ENCODE data around the gene SPIN1. TPM values are rescaled to one million over a fixed set of nuclear protein-coding genes. Genes with fewer than 3 reads are reported as not detected.
"Not testable (repeated sequence)": the region's sequence is repeated elsewhere in the genome, so short reads cannot be mapped to it uniquely, and the experiment has no call there.

SPIN1 gene
- total RNA-seq, result 10 to 100 TPM; 57.5 to 70.4 TPM
- long read RNA-seq, full-length matches to known transcripts, result 14 of 43 reads
- long read RNA-seq, partial matches to known transcripts, result 1 of 43 reads
- long read RNA-seq, other reads (novel, unspliced or antisense), result 28 of 43 reads

DNA sequence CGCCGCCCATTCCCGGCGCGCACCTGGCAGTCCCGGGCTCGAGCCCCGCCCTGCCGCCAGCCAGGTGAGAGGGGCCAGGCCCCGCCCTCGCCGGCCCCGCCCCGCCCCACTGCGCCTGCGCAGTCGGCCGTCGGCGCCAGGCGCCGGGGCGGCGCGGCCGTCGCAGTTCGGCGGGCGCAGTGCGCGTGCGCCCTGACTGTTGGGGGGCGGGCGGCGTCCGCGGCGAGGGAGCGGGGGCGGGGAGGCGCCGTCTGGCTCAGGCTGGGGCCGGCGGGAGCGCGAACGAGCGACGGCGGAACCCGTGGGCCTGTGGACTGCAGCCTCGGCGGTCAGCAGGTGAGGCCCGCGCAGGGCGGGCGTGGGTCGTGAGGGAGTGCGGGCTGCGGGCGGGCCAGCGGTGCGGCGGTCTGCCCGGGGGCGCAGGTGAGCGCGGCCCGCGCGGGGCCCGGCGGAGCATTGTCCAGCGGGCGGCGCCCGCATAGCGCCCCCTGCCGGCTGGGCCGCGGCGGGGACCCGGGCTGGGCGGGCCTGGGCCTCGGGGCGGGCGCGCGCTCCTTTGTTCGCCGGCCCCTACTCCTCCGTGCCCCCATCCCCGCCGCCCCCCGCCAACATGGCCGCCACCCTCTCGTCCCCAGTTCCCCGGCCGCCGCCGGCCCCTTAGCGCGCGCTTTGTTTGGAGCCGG lies at the start of gene SPIN1:
Gene SPIN1 (plus strand): TSS at position 242 of the 683 bp plus-strand sequence. CDS start 38,096 bp downstream, outside the sequence.
- DNase-seq (peak; percentile 65 to 89), ATAC-seq (peak; percentile 81)
- intact Hi-C loops (cut with DNase I, micrococcal nuclease), result no loop called here

DNA sequence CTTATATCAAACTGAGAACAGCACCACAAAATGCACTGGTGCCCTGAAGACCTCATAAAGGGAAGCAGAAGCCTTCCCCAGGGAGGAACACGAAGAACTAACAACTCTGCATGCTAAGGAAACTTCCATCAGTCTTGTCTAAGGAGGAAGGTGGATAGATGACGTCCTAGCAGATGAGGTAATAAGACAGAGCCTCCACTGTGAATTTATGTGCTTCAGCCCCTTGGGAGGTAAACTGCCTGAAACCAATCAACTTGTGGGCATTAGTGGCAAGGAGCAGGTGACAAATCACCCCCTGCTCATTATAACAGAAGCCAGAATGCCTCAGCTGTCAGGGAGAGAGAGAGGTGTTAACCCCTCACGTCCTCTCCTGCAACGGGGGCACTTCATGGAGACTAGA lies 48.9 kb upstream of the SPIN1 start:
- ATAC-seq, result no peak
- intact Hi-C loops (cut with DNase I, micrococcal nuclease), result no loop called here
- DNase-seq, result no peak

DNA sequence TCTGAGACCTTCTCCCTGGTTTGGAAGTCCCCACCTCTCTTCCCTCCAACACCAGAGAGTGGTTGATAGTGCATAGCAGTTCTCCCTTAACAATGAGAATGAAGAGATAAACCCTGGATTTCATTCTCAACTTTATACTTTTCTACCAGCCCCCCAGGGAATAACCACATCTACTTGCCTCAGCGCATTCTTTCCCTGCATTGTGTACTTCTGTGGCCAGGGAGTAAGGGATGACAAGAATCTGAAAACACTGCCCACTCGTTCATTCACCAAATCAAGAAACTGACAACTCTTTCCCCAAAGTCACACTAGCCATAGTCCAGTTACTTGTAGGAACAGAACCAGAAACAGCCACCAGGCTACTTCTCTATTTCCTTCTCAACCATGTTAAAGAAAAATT lies 46.0 kb upstream of the SPIN1 start:
- ATAC-seq (no peak), DNase-seq (no peak)
- intact Hi-C loops (cut with DNase I, micrococcal nuclease), result no loop called here

DNA sequence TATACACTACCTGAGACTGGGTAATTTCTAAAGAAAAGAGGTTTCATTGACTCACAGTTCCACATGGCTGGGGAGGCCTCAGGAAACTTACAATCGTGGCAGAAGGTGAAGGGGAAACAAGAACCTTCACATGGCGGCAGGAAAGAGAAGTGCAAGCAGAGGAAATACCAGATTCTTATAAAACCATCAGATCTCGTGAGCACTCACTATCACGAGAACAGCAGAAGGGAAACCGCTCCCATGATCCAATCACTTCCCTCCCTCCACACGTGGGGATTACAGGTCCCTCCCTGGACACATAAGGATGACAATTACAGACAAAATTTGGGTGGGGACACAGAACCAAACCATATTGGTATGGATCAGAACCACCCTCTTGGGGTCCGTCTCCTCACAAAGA lies 44.2 kb upstream of the SPIN1 start:
- ATAC-seq (no peak), DNase-seq (no peak)
- intact Hi-C loops (cut with DNase I, micrococcal nuclease), result no loop called here

DNA sequence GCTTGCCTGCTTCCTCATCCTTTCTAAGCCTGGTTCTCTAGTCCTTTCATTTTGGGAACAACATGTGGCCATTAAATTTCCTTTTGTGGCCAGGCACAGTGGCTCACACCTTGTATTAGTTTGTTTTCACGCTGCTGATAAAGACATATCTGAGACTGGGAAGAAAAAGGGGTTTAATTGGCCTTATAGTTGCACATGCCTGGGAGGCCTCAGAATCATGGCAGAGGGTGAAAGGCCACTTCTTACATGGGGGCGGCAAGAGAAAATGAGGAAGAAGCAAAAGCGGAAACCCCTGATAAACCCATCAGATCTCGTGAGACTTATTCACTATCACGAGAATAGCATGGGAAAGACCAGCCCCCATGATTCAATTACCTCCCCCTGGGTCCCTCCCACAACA lies 37.9 kb upstream of the SPIN1 start:
- ATAC-seq; intact Hi-C loops (cut with DNase I, micrococcal nuclease); DNase-seq: not testable (repeated sequence)

DNA sequence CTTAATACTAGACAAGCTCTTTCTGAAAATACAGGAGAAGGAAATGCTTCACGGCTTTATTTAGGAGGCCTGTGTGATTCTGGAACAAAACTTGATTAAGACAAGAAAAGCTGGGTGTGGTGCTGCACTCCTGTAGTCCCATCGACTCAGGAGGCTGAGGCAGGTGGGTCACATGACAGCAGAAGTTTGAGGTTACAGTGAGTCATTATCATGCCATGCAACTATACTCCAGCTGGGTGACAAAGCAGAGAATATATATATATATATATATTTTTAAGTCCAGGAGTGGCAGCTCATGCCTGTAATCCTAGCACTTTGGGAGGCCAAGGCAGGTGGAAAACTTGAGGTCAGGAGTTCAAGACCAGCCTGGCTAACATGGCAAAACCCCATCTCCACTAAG lies 33.1 kb upstream of the SPIN1 start:
- intact Hi-C loops (cut with DNase I, micrococcal nuclease), result no loop called here
- no peak for ATAC-seq

DNA sequence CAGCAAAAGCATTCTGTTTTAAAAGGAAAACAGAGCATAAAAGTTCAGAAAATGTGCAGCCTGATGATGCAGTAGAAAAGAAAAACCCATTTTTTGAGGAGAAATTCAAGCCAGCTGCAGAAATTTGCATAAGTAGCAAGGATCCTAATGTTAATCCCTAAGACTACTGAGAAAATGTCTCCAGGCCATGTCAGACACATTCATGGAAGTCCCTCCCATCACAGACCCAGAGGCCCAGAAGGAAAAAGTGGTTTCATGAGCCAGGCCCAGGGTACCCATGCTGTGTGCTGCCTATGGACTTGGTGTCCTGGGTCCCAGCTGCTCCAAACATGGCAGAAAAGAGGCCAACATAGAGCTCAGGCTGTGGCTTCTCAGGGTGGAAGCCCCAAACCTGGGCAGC lies 31.0 kb upstream of the SPIN1 start:
- DNase-seq; ATAC-seq; intact Hi-C loops (cut with DNase I, micrococcal nuclease): not testable (repeated sequence)

More for the DNA sequence above, 33.1 kb upstream of the SPIN1 start:
- no peak for DNase-seq

DNA sequence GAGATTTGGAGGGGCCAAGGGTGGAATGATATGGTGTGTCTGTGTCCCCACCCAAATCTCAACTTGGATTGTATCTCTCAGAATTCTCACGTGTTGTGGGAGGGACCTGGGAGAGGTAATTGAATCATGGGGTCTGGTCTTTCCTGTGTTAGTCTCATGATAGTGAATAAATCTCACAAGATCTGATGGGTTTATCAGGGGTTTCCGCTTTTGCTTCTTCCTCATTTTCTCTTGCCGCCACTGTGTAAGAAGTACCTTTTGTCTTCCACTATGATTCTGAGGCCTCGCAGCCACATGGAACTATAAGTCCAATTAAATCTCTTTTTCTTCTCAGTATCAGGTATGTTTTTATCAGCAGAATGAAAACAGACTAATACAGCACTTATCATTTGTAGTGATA lies 29.5 kb upstream of the SPIN1 start:
- intact Hi-C loops (cut with DNase I, micrococcal nuclease), result no loop called here
- ATAC-seq, result no peak
- DNase-seq, result no peak

DNA sequence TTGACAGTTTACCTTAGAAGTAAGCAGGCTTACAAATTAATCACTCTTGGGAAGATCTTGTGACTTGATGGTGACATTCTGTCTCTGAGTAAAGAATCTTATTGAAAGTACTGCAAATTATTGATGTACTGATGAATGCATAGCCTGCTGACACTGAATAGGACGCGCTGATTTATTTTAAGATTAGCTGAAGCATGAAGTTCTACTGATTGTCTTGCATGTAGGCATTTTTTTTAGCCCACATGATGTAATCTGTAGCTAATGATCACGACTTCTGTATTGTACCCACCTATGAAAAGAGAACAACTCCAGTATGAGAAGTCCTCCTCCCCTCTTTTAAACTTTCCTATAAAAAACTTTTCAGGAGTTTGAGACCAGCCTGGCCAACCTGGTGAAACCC lies 28.3 kb upstream of the SPIN1 start:
- DNase-seq (no peak), ATAC-seq (no peak)
- intact Hi-C loops (cut with DNase I, micrococcal nuclease), result no loop called here

DNA sequence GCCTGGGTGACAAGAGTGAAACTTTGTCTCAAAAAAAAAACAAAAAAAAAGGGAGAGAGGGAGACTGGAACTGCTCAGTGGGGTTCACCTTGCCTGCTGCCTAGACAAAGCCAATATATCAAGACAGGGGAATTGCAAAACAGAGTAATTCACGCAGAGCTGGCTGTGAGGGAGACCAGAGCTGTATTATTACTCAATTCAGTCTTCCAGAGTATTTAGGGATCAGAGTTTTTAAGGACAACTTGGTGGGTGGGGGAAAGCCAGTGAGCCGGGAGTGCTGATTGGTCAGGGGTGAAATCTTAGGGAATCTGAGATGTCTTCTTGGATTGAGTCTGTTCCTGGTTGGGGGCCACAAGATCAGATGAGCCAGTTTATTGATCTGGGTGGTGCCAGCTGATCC lies 25.6 kb upstream of the SPIN1 start:
- no peak for ATAC-seq
- DNase-seq, result no peak
- intact Hi-C loops (cut with DNase I, micrococcal nuclease), result no loop called here

DNA sequence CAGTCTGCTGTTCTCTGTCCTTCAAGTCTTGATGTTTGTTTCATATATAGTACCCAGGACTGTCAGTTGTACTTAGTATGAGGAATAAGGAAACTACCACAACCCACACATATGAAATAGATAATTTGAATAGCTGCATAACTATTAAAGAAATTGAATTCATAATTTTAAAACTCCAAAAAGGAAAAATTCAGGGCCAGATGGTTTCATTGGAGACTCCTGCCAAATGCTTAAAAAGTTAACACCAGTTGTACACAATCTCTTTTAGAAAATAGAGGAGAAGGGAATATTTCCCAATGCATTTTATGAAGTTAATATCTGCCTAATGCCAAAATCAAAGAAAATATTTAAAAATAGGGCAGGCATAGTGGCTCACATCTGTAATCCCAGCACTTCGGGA lies 24.6 kb upstream of the SPIN1 start:
- DNase-seq (no peak), ATAC-seq (no peak)
- intact Hi-C loops (cut with DNase I, micrococcal nuclease), result no loop called here

DNA sequence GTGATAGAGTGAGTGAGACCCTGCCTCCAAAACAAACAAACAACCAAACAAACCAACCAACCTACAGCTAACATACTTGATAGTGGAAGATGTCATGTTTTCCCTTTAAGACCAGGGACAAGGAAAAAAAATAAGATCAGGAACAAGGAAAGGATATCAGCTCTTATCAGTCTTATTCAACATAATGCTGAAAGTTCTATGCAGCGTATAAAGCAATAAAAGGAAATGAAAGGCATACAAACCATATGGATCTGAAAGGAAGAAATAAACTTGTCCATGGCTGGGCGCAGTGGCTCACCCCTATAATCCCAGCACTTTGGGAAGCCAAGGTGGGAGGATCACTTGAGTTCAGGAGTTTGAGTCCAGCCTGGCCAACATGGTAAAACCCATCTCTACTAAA lies 23.5 kb upstream of the SPIN1 start:
- intact Hi-C loops (cut with DNase I, micrococcal nuclease), result no loop called here
- DNase-seq (no peak), ATAC-seq (peak; percentile 98)

DNA sequence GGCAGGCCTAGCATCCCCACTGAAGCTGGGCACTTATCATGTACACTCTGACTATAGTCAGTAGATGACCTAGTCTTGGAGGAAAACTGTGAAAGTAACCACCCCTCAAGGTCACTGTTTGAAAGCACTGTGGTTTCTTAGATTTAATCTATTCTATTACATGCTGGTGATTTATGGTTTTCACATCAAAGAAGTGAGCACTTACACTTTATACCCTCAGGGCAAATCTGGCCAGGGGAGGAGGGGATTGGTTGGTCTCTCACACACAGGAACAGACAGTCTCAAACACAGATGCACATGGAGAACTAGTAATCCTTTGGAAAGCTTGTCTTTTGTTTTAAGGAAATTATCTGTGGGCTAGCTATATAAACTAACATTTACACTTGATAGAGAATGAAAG lies 17.9 kb upstream of the SPIN1 start:
- no peak for ATAC-seq
- DNase-seq, result no peak
- intact Hi-C loops (cut with DNase I, micrococcal nuclease), result no loop called here

DNA sequence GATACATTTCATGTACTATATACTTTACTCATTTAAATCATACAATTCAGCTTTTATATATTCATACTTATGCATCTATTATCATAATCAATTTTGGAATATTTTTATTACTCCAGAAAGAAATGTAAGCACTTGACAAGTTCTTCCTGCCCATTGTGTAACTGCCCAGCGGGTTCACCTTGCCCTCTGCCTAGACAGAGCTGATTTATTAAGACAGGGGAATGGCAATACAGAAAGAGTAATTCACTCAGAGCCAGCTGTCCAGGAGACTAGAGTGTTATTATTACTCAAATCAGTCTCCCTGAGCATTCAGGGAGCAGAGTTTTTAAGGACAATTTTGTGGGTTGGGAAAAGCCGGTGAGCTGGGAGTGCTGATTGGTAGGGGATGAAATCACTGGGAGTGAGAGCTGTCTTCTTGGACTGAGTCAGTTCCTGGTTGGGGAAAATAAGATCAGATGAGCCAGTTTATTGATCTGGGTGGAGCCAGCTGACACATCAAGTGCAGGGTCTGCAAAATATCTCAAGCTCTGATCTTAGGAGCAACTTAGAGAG lies 16.1 kb upstream of the SPIN1 start:
- DNase-seq (no peak), ATAC-seq (peak; percentile 40)
- intact Hi-C loops (cut with DNase I, micrococcal nuclease), result no loop called here

DNA sequence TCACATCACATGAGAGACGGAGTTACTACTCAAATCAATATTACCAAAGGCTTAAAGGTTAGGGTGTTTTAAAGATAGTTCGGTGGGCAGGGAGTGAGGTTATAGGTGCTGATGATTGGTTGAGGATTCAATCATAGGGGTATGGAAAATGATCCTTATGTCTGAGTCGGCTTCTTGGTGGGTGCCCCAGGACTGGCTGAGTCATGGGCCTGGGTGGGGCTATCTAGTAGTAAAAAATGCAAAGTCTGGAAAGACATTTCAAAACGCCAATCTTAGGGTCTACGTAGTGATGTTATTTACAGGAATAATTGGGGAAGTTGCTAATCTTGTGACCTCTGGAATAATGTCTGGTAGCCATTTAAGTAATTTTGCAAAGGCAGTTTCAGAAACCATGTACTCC lies 15.2 kb upstream of the SPIN1 start:
- no peak for DNase-seq
- no peak for ATAC-seq
- intact Hi-C loops (cut with DNase I, micrococcal nuclease), result no loop called here

DNA sequence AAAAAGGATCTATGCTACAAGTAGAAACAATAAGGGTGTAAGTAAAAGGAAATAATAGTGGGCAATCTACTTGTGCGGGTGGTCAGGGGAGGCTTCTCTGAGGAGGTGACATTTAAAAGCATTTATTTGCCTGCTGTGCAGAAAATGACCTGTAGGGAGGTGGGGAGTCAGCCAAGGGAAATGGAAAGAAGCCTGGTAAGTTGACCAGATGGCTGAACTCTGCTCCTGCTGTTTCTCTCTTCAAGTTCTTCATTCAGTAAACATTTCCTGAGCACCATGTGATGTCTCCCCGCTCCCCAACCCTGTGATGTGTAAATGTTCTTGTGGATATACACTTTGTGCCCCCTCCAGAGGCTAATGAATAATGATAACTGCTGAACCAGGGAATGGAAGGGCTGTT lies 9.9 kb upstream of the SPIN1 start:
- ATAC-seq (no peak), DNase-seq (no peak)
- intact Hi-C loops (cut with DNase I, micrococcal nuclease), result no loop called here

DNA sequence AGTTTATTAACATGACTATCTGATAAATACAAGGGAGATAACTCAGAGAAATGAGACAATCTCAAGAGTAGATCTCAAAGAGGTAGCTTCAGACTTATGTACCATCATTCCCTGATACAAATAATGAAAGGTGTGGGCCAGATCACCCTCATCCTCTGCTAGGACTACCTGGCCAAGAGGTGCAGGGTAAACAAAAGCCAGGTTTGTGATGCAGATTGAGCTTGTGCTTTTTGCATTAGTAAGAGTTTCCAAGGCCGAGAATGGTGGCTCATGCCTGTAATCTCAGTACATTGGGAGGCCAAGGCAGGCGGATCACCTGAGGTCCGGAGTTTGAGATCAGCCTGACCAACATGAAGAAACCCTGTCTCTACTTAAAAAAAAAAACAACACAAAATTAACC lies 8.9 kb upstream of the SPIN1 start:
- DNase-seq, result no peak
- intact Hi-C loops (cut with DNase I, micrococcal nuclease), result no loop called here
- ATAC-seq, result no peak

DNA sequence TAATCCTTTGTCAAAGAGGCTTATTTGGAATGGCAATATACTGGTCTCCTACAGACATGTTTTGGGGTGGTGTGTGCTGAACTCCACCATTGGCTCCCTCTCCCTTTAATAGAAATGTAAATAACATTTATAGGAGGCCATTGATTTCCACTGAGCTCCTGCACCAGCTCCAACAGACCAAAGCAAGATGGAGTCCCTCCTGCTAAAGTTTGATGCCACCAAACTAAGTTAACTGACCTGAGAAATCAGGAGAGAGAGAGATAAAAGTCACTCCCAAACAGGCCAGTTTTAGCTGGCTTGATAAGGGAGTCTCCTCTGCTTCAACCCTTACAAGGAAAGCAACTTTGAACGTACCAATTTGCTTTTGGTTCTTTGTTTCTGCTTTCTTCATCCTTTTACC lies 8.1 kb upstream of the SPIN1 start:
- ATAC-seq, result no peak
- intact Hi-C loops (cut with DNase I, micrococcal nuclease), result no loop called here
- no peak for DNase-seq

DNA sequence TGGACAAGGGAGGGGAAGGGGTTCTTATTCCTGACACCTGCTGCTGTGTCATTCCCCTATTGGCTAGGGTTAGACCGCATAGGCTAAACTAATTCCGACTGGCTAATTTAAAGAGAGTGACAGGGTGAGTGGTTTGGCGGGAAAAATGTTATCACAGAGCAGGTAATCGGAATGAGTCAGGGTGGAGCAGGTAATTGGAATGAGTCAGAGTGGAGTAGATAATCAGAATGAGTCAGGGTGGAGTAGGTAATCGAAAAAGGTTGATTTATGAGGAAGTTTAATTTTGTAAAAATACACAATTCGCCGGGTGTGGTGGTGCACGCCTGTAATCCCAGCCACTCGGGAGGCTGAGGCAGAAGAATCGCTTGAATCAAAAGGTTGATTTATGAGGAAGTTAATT lies 6.9 kb upstream of the SPIN1 start:
- ATAC-seq, result peak; percentile 94
- intact Hi-C loops (cut with DNase I, micrococcal nuclease), result not testable (repeated sequence)
- peak in 1 of 2 donors; percentile 41 for DNase-seq

DNA sequence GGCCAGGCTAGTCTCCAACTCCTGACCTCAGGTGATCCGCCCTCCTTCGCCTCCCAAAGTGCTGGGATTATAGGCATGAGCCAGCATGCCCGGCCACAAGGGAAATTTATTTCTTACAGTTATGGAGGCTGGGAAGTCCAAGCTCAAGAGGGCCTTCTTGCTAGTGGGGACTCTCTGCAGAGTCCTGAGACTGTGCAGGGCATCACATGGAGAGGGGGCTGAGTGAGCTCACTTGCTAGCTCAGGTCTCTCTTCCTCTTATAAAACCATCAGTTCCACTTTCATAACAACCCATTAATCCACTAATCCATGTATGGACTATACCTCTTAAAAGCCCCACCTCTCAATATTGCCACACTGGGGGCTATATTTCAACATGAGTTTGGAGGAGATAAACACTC lies 5.1 kb upstream of the SPIN1 start:
- intact Hi-C loops (cut with DNase I, micrococcal nuclease), result no loop called here
- DNase-seq, result no peak
- no peak for ATAC-seq

DNA sequence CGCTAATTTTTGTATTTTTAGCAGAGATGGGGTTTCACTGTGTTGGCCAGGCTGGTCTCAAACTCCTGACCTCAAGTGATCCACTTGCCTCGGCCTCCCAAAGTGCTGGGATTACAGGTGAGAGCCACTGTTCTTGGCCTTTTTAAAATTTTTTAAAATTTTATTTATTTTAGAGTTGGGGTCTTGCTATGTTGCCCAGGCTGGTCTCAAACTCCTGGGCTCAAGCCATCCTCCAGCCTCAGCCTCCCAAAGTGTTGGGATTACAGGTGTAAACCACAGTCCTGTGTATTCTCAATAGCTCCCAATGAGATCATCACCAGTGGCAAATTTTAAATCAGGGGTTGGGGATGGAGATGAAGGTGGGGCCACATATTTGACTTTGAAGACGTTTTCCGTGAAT lies 2.1 kb upstream of the SPIN1 start:
- ATAC-seq; DNase-seq; intact Hi-C loops (cut with DNase I, micrococcal nuclease): not testable (repeated sequence)

Data from left colon (tissue), 2 donors.